Kidney epithelial cell (primary cell): Measurements from ENCODE around the gene TMEM132D. TPM values are rescaled to one million over a fixed set of nuclear protein-coding genes. Genes with fewer than 3 reads are reported as not detected.

Experiments used
- DNase-seq: peaks from one replicate; pipeline ENCODE4 v3.0.0-alpha.2; 2010; ENCODE audit warnings: low read depth
- H3K27me3 ChIP-seq: 2 replicates; pipeline ENCODE4 v1.6.0; 2011; ENCODE audit warnings: low read length; ENCODE audit not compliant: control insufficient read depth, insufficient read depth
- H3K36me3 ChIP-seq: 2 replicates; pipeline ENCODE4 v1.5.1; 2011; ENCODE audit warnings: low read length; ENCODE audit not compliant: control insufficient read depth, insufficient read depth
- H3K4me3 ChIP-seq: 2 replicates; pipeline ENCODE4 v1.5.1; 2011; ENCODE audit warnings: low read depth, mild to moderate bottlenecking, control low read depth, low read length
- total RNA-seq: library from RNA; depleted of rRNA; stranded (reverse); fragments of >200 nt; gene quantifications from 2 replicates; pipeline ENCODE4 v1.2.3, GENCODE V29; 2015
- TF ChIP-seq, protein P1 (sequence below): IDR thresholded peaks from 2 replicates; pipeline ENCODE4 v1.5.1; 2011; ENCODE audit warnings: mild to moderate bottlenecking, moderate library complexity, low read length, control low read depth, inconsistent platforms; ENCODE audit not compliant: insufficient read depth, poor library complexity, severe bottlenecking

Gene TMEM132D
- total RNA-seq, 1 donor from 2014 or later: 6.4 TPM

DNA sequence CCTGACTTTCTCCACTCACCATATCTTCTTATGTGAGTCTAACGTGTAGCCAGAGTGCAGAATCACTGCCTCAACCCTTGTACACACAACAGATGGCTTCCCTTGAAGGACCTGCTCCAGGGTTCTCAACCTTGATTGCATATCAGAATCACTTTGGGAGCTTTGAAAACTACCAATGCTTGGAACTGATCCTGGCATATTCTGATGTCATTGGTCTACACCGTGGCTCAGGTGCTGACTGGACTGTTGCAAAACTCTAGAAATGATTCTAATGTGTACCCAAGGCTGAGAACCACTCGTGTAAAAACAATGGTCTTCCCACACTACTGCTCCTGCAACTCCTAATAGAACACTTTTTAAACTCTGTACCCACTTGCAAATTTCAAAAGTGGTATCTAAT lies 18.5 kb downstream of the TMEM132D start:
- TF ChIP-seq, protein P1, sequence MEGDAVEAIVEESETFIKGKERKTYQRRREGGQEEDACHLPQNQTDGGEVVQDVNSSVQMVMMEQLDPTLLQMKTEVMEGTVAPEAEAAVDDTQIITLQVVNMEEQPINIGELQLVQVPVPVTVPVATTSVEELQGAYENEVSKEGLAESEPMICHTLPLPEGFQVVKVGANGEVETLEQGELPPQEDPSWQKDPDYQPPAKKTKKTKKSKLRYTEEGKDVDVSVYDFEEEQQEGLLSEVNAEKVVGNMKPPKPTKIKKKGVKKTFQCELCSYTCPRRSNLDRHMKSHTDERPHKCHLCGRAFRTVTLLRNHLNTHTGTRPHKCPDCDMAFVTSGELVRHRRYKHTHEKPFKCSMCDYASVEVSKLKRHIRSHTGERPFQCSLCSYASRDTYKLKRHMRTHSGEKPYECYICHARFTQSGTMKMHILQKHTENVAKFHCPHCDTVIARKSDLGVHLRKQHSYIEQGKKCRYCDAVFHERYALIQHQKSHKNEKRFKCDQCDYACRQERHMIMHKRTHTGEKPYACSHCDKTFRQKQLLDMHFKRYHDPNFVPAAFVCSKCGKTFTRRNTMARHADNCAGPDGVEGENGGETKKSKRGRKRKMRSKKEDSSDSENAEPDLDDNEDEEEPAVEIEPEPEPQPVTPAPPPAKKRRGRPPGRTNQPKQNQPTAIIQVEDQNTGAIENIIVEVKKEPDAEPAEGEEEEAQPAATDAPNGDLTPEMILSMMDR: no peak
- no peak for DNase-seq
- no peaks in the 10 kb centered on the region for H3K36me3 ChIP-seq
- no peaks in the 10 kb centered on the region for H3K27me3 ChIP-seq
- no peak overlapping the region for H3K4me3 ChIP-seq

DNA sequence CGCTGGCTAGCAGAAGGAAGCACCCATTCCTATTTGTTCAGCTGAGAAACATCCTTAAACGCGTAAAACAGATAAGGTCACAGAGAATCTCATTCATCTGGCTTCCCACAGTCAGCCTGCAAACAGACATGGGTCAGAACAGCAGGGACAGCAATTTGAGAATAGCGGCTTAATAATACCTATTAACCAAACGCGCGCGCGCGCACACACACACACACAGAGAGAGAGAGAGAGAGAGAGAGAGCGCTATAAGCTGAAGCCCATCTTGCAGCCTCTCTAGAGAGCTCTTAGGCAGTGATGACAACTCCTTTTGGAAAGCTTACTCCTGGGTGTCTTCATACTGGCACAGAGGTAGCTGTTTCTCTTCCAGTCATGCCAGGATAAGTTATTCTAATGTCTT lies 26.4 kb downstream of the TMEM132D start:
- no peaks in the 10 kb centered on the region for H3K27me3 ChIP-seq
- TF ChIP-seq, protein P1: no peak
- DNase-seq: no peak
- no peak overlapping the region for H3K4me3 ChIP-seq
- H3K36me3 ChIP-seq: no peaks in the 10 kb centered on the region

DNA sequence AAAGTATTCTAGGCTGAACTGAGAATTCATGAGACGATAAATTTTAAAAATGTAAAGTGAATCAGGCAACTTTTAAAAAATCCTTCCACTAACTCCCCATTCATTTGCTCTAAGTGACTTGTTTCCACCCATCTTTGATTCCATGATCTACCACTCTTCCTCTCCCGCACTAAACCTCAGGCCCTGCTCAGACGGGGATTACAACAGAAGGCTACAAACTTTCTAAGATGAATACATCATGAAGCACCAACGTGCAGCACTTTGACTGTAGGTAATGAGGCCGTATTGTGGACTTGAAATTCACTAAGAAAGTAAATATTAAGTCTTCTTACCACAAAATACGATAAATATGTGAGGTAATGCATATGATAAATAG lies 30.0 kb downstream of the TMEM132D start:
- DNase-seq: no peak
- TF ChIP-seq, protein P1: no peak
- Histone ChIP-seq H3K36me3 (no peaks in the 10 kb centered on the region), H3K4me3 (no peak overlapping the region), H3K27me3 (no peaks in the 10 kb centered on the region)

DNA sequence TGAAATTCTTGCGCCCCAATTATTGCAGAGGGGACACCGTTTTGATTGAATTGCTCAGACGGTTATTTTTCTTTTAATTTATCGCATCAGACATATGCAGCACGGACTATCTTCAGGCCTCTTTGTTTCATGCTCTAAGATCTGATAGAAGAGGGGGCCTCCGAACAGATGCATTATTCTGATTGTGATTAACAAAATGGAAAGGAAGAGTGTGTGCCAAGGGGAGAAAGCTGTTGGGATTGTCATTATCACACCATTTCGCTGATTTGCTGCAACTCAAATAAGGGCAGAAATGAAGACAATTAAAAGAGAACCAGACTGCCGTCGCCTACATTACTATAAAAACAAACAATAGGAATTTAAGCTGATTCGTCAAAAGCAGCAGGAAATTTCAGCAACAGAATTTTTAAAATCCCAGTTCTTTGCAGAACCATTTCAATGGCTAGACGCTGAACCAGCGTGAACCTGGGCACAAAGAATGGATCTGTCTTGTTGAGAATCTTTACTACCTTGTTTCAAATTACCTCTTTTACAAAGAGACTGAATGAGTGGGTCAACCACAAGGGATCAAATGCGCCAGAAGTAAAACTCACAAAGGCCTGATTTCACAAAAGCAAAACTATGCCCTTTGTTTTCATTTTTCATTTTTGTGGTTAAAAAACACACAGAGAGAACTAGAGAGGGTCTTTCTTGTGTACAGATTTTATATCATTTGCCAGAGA lies 30.6 kb downstream of the TMEM132D start:
- TF ChIP-seq, protein P1: no peak
- no peak for DNase-seq

DNA sequence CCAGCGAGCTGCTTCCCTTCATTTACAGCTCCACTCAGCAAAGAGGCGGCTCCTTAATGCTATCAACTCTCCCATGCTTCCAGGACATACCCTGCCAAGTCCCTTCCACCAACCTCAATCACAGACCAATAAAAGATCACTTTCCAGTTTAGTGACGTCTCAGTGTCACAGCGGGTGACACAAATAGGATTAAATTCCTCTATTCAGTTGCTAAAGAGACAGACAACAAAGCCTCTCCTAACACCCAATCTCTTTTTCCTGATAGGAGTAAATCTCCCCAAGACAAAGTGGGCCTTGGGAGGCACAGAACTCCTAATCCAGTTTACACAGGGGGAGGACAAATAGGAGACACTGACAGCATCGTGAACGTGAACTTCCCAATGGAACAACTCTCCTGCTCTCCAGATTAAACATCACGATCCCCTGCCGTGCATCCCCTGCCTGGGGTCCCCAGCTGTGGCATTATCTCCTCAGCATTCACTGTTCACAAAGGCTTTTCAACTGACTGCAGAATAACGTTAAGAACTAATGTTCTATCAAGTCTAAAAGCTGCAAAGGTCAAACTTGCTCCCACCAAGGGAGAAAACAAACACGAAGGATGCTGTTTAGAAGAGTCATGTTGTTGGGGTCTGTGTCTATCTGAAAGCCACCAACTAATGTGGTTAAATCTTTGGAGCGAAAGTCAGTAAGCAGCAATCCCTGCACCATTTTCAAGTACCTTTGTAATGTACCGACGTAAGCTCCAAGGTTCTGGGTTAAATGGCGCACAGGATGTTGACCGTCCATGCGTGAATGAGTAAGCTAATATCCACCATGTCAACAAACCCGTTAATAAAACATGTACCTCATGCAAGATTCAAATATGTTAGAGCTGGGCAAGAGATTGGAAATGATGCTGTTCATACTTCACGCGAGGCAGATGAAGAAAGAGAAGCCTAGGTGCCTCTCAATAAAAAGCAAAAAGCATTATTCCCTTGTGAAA lies 31.5 kb downstream of the TMEM132D start:
- H3K27me3 ChIP-seq: no peaks in the 10 kb centered on the region
- no peak overlapping the region for H3K4me3 ChIP-seq
- DNase-seq: no peak
- H3K36me3 ChIP-seq: no peaks in the 10 kb centered on the region
- TF ChIP-seq, protein P1: no peak

More for the DNA sequence above, 30.6 kb downstream of the TMEM132D start:
- H3K4me3 ChIP-seq: no peak overlapping the region
- H3K27me3 ChIP-seq: no peaks in the 10 kb centered on the region
- no peaks in the 10 kb centered on the region for H3K36me3 ChIP-seq
